HG03060 (cell line): Measurements from ENCODE around the gene ACP2.

ENCODE experiments used
- ATAC-seq: cut with Tn5 transposase; IDR thresholded peaks from one replicate; pipeline ENCODE4 v1.9.1; 2021; ENCODE audit warnings: low read depth, moderate number of reproducible peaks; ENCODE audit not compliant: unreplicated experiment

The ACP2 gene

DNA sequence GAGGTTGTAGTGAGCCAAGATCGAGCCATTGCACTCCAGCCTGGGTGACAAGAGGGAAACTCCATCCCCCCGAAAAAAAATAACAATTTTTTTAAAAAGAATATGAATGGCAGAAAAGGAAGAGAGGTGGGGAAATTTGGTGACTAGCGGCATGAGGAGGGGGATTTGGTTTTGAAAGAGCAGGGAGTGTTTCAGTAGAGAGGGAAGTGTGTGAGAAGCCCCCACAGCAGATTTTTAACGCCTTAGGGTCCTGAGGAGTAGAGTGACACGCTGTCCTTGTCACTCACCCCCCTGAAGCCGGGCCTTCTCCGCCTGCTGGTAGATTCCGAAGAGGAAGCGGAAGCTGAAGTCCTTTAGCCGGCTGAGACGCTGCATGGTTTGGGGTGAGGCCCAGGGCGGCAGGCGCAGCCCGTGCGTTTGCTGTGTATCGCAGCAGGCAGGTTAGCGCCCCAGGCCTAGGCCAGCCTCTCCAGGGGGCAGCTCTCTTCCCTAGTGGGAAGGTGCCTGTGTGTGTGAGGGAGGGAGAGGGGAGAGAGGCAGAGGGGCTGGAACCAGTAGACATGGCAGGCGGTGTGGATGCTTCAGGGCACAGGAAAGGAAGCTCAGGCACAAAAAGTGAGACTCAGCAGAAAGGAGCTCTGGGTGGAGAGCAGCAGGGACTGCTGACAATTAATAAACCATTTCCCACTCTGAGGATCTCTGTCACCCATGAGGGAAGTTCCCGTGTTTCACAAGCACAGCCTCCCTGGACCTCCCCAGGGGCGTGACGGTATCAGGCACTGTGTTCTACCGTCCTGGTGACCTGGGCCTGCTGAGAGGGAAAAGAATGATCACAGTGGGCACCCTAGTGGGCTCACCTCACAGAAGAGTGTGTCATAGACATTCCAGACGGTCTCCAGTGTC is 3.9 kb downstream of the ACP2 start:
- ATAC-seq, result no peak

DNA sequence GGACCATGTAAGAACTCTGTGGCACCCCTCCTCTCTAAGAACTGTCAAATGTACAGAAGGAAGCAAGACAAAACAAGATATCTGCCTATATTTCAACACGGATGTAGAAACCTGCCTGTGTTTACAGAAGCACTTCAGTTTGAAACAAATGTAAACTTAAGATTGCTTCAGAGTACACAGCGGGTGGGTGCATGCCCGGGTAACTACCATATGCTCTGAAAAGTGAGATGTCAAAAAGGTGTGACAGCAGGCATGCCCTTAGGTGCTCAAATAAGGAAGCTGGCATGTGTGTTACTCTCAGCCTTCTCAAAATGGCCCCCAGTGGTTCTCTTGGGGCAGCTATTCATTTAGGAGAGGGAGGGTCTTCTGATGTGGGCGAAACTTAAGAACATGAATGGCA is 5.2 kb downstream of the ACP2 start:
- no peak for ATAC-seq

DNA sequence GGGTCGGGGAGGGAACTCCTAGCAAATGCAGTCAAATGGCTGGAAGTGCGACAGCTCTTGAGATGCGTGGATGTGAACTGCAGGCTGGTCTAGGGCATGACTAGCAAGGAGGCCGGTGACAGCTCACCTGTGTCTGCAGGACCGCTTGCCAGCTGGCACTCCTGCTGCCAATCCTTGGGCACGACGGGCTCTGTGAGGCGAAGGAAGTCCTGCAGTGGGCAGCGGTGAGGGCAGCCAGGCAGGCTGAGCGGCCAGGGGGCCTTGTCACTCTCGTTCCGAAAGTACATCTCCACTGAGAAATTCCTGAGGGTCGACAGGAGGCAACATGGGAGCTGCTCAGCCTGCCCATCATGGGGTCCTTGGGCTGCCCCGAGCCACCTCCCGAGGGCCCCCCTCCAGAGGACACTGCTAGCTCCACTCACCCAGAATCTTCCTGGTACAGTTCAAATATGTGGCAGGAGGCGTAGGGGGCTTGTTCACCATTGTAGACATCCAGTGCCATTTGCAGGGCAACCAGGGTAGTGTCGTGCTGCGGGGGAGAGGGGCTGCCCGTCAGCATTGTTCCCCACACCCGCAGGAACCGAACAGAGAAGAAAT is 5.9 kb downstream of the ACP2 start:
- no peak for ATAC-seq

- no peak for ATAC-seq
Measured at GRCh38 chr11:47241841-47242301, 6.7 kb downstream of the ACP2 start.

GRCh38 chr11:47239852-47240251 is 8.8 kb downstream of the ACP2 start:
- no peak for ATAC-seq

DNA sequence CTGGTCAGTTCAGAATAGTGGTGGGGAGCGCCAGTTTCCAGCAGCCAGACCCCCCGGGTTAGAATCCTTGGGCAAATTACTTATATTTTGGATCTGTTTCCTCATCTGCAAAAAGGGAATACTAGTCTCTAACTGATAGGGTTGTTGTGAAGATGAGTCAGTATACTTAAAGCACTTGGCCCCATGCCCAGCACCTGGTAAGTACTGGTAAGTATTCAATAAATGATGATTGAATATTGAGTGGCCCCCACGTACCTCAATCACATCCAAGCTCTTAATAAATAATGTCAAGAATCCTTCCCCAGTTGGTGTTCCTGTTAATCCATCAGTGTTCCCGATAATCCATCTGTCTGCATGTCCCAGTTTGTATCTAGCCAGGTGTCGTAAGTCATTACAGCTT is 12.1 kb downstream of the ACP2 start:
- no peak for ATAC-seq

DNA sequence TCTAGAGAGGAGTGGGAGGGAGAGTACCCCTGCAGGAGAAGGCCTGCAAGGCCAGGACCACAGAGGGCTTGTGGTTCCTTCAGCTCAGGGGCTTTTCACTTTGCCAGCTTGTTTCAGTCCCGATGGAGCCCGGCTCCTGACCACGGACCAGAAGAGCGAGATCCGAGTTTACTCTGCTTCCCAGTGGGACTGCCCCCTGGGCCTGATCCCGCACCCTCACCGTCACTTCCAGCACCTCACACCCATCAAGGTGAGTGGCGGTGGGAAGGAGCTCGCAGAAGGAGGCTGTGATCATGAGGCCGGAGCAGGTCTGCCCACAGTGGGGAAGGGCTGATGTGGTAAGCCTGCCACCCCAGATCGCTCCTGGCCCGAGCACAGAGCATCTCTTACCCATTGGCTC is 13.5 kb downstream of the ACP2 start:
- ATAC-seq, result no peak

GRCh38 chr11:47234669-47235100 is 13.9 kb downstream of the ACP2 start:
- ATAC-seq, result no peak

DNA sequence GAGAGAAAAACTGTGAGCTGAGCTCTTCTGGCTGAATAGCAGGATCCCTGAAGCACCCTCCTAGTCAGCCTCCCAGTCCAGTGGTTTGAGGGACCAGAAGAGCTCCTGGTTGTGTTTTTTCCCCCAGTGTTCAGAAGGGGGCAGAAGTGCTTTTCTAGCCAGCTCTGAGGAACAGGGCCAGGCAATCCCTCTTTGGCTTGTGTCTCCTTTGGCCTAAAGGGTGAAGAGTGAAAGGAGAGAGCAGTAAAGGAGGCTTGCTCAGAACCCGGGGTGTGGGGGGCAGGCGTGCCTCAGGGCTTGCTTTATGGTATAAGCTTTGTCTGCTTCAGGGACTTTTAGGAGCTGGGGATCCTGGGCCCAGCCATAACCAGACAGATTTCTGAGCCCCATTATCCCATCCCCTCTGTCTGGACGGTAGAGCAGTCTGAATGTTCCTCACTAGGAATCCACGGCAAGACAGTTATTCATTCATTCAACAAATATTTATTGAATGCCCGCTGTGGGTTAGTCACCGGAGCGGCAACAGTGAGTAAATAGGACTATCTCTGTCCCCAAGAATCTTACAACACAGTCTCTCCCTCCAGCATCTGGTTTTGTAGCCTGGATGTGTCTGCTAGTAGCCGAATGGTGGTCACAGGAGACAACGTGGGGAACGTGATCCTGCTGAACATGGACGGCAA is 14.5 kb downstream of the ACP2 start:
- no peak for ATAC-seq

DNA sequence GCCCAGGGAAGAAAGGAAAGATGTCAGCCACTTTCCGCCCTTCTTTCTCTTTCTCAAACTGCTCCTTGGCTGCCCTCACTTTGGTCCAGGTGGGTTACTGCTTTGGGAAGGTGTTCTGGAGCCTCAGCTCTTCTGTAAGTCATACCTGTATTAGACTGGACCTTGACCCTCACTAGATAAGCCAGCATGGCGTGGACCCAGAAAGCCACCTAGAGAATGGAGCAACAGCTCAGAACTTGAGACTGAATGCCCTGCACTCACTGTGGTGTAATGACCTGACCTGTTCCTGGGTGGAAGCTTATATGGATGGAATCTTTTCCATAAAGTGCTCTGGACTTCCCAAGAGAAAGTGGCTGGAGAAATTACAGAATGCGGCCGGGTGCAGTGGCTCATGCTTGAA is 15.6 kb downstream of the ACP2 start:
- ATAC-seq, result no peak

DNA sequence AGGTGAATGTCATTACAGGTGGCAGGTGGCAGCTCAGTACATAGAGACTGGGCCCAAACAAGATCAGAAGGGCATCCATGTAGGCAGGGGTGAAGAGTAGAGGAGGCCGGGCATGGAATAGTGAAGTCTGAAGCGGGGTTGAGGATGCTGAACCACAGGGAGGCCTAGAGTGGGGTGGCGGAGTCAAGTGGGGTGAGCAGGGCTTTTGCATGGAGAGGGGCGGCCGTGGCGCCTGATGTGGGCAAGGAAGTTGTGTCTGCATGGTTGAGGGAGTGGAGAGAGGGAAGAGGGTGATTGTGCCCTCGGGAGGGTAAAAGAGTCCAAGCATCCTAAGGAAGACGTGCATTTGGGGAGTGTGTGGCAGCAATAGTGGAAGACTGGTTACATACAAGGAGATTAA is 19.5 kb downstream of the ACP2 start:
- no peak for ATAC-seq

DNA sequence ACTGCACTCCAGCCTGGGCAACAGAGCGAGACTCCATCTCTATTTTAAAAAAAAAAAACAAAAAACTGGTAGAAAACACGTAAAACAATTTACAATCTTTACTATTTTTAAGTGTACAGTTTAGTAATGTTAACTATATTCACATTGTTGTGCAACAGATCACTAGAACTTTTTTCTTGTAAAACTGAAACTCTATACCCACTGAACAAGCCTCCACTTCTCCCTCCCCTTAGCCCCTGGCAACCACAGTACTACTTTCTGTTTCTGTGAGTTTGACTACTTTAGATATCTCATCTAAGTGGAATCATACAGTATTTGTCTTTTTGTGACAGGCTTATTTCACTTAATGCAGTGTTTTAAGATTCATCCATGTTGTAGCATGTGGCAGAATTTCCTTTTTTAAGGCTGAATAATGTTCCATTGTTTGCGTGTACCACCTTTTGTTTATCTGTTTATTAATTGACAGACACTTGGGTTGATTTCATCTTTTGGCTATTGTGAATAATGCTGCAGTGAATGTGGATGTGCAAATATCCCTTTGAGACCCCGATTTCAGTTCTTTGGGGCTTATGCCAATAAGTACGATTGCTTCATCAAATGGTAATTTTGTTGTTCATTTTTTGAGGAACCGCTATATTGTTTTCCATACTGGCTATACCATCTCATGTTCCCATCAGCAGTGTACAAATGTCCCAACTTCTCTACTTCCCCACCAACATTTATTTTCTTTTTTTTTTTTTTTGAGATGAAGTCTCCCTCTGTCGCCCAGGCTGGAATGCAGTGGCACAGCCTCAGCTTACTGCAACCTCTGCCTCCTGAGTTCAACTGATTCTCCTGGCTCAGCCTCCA is 22.8 kb downstream of the ACP2 start:
- ATAC-seq, result no peak

DNA sequence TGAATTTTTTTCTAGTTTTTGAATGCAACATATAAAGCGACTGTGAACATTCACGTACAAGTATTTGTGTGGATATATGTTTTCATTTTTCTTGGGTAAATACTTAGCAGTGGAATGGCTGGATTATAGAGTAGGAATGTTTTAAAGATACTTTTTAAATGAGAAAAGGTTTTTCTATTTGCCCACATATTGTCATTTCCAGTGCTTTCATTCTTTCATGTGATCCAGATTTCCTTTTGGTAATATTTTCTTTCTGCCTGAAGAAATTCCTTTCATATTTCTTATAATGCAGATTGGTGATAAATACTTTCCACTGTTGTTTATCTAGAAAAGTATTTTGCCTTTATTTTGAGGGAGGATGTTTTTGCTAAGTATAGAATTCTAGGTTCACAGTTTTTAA is 25.9 kb downstream of the ACP2 start:
- no peak for ATAC-seq

GRCh38 chr11:47220401-47220821 is 28.2 kb downstream of the ACP2 start:
- no peak for ATAC-seq

DNA sequence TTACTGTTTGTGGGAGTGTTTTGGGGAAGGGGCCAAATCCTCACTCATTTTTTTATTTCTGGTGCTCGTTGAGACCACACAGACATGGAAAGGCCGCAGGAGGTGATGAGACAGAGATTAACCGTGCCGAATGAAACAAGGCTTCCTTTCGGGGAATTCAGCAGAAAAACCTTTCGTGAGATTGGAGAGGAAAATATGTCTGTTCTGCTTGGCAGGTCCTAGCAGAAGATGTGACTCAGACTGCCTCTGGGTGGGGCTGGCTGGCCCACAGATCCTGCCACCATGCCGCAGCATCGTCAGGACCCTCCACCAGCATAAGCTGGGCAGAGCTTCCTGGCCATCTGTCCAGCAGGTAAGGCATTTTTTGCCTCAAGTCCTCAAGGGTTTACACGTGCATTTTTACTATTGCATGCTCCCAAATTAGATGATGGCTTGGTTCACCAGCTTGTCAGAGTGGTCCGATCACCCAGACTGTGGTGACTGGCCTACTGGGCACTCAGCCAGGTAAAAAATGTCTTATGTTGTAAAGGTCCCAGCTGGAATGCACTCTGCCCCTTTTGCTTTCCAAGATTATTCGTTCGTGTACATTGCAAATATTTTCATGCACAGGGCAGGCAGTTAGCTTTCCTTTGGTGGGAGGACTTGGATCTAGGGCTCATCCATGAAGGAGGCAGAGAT is 32.4 kb downstream of the ACP2 start:
- peak; percentile 37 for ATAC-seq

DNA sequence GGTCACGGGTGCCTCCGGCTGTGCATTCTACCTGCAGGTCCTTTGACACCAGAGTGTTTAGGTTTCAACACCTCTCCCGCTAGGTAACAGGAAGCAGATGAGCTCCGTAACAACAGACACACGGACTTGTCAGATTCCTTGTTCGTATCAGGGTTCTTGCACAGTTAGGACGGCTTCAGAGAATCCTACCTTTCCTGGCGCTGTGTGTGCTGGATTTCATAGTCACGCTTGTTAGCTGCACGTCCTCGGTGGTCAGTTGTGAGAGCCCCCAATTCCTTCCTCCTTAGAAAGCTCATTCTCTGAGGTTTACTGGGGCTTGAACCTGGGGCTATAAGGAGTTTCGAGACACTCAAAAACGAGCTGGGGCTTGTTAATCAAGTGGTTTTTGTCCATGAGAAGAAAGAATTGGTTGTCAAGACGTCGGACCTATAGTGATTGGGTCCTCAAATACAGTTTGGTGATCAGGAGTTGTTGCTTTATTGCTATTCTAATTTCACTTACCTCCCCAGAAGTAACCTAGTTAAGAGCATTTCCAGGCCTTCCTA is 33.2 kb downstream of the ACP2 start:
- no peak for ATAC-seq

GRCh38 chr11:47213950-47214565 is 34.6 kb downstream of the ACP2 start:
- ATAC-seq, result peak; percentile 55

DNA sequence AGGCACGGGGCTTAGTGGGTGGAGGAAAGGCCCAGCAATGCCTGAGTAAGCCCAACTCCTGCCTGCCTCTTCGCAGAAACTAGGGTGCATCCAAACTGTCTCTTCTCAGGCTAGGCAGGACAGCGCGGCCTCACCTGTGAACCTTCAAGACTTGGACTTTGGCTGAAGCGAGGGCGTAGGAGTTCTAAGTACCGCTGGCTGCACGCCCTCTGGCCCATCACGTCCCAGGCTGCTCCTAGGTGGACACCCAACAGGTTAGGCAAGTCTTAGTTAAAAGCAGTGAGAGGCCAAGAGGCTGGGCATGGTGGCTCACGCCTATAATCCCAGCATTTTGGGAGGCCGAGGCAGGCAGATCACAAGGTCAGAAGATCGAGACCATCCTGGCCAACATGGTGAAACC is 35.7 kb downstream of the ACP2 start:
- no peak for ATAC-seq

DNA sequence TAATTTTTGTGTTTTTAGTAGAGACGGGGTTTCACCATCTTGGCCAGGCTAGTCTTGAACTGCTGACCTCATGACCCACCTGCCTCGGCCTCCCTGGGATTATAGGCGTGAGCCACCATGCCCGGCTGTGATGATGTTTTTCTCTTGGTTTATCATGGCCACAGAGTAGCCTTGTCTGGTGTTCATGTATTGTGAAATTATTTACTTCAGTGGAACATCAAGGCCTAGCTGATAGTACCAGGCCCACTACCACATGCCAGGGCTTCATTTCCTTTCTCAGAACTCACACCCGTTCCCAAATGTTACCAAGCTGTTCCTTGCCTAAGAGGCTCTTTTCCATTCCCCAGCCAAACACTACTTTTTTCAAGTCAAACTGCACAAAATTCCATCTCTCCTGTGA is 40.0 kb downstream of the ACP2 start:
- ATAC-seq, result no peak
